T-cell (primary cell): ENCODE data around the gene PARL. TPM values are rescaled to one million over a fixed set of nuclear protein-coding genes. Genes with fewer than 3 reads are reported as not detected.
A peak's percentile ranks its signal among the peaks of the same experiment; 100 is the strongest.
"Not testable (repeated sequence)": the region's sequence is repeated elsewhere in the genome, so short reads cannot be mapped to it uniquely, and the experiment has no call there.

Source experiments
- ATAC-seq, 4 experiments: fragments of 200-7000 bp in 3 of 4; fragments of 150-1000 bp in 1 of 4; cut with Tn5 transposase; replicated peaks in 1 of 4; 1 replicate in 3 of 4; 2 replicates in 1 of 4; pipeline ENCODE4 v1.10.0; 2021; ENCODE audit warnings: moderate library complexity in 3 of 4, mild to moderate bottlenecking in 2 of 4, moderate number of reproducible peaks in 1 of 4
- CTCF ChIA-PET, 2 donors: fragments of 300-600 bp; sonication (Branson Sonifier 250); formaldehyde crosslinking; loops; one replicate each; lab custom pipeline; 2022; ENCODE audit warnings: antibody characterized with exemption in 2 of 2; lab: Charles Lee
- POLR2A ChIA-PET, 2 donors: fragments of 300-600 bp; sonication (Branson Sonifier 250); formaldehyde crosslinking; loops; one replicate each; lab custom pipeline; 2022; ENCODE audit warnings: antibody characterized with exemption in 2 of 2; lab: Charles Lee
- DNase-seq, 35 experiments: peaks; one replicate each; pipeline versions ENCODE4 v3.0.0 to v3.0.0-alpha.2; 2013 to 2023
- H3K27ac ChIP-seq: one replicate; pipeline ENCODE4 v1.5.1; 2013; ENCODE audit warnings: low read length
- H3K27me3 ChIP-seq, 2 experiments: replicated peaks in 1 of 2; 1 replicate in 1 of 2; 2 replicates in 1 of 2; pipeline versions ENCODE4 v1.6.1 to v1.7.0; 2013; ENCODE audit warnings: low read length in 1 of 2, mixed read lengths in 1 of 2; ENCODE audit not compliant: control insufficient read depth in 2 of 2, insufficient read depth in 2 of 2; ENCODE audit errors: extremely low read depth in 1 of 2
- H3K36me3 ChIP-seq, 2 donors: 1 replicate in 1 of 2; 2 replicates in 1 of 2; pipeline versions ENCODE4 v1.6.1 to v1.7.0; 2013; ENCODE audit warnings: low read length in 1 of 2; ENCODE audit not compliant: control insufficient read depth in 2 of 2, insufficient read depth in 1 of 2; ENCODE audit errors: extremely low read depth in 1 of 2
- H3K4me1 ChIP-seq, 2 experiments: 1 replicate in 1 of 2; 2 replicates in 1 of 2; pipeline versions ENCODE4 v1.6.1 to v1.7.0; 2013; ENCODE audit warnings: low read length in 2 of 2, mixed read lengths in 1 of 2; ENCODE audit not compliant: insufficient read depth in 2 of 2, control insufficient read depth in 1 of 2; ENCODE audit errors: extremely low read depth in 1 of 2
- H3K4me3 ChIP-seq, 2 donors: 1 replicate in 1 of 2; 2 replicates in 1 of 2; pipeline versions ENCODE4 v1.5.1 to v1.7.0; 2013; ENCODE audit warnings: mild to moderate bottlenecking in 2 of 2, low read length in 1 of 2, moderate library complexity in 1 of 2; ENCODE audit not compliant: control insufficient read depth in 1 of 2; ENCODE audit errors: extremely low read depth in 1 of 2
- H3K9me3 ChIP-seq: 2 replicates; pipeline ENCODE4 v1.7.0; 2013
- H3K27ac Mint-ChIP-seq, 2 donors: one replicate each; pipeline ENCODE4 v1.8.0; 2020 to 2021; ENCODE audit warnings: mild to moderate bottlenecking in 2 of 2, mixed read lengths in 2 of 2
- H3K27me3 Mint-ChIP-seq, 2 donors: one replicate each; pipeline ENCODE4 v1.8.0; 2021 to 2022; ENCODE audit warnings: mixed read lengths in 2 of 2
- H3K36me3 Mint-ChIP-seq: one replicate; pipeline ENCODE4 v1.8.0; 2021; ENCODE audit warnings: mixed read lengths
- H3K4me1 Mint-ChIP-seq, 3 donors: one replicate each; pipeline ENCODE4 v1.8.0; 2020 to 2022; ENCODE audit warnings: mixed read lengths in 3 of 3, mild to moderate bottlenecking in 1 of 3
- H3K4me3 Mint-ChIP-seq, 3 donors: one replicate each; pipeline ENCODE4 v1.8.0; 2020 to 2022; ENCODE audit warnings: mild to moderate bottlenecking in 3 of 3, mixed read lengths in 3 of 3, moderate library complexity in 3 of 3
- H3K9me3 Mint-ChIP-seq, 3 donors: one replicate each; pipeline ENCODE4 v1.8.0; 2020 to 2022; ENCODE audit warnings: mixed read lengths in 3 of 3
- WGBS: methylation state at CpG from one replicate; pipeline ENCODE4 v1.1.5; 2013; ENCODE audit warnings: missing lambda C conversion rate; ENCODE audit not compliant: insufficient coverage; 5-methylcytosine and 5-hydroxymethylcytosine counted together
- total RNA-seq, 35 experiments: library from RNA in 6 of 35; stranded (reverse) in 6 of 35; fragments of 120-200 nt in 1 of 35; gene quantifications; one replicate each; pipeline versions ENCODE4 v1.2.1 to v1.2.4 and lab custom pipeline; 2013 to 2026

The PARL gene
- total RNA-seq, 5 donors from 2014 or later (not counting 1 experiment from before 2014, with no cell fraction given), result 38.8 to 46.2 (median 41.3) TPM

DNA sequence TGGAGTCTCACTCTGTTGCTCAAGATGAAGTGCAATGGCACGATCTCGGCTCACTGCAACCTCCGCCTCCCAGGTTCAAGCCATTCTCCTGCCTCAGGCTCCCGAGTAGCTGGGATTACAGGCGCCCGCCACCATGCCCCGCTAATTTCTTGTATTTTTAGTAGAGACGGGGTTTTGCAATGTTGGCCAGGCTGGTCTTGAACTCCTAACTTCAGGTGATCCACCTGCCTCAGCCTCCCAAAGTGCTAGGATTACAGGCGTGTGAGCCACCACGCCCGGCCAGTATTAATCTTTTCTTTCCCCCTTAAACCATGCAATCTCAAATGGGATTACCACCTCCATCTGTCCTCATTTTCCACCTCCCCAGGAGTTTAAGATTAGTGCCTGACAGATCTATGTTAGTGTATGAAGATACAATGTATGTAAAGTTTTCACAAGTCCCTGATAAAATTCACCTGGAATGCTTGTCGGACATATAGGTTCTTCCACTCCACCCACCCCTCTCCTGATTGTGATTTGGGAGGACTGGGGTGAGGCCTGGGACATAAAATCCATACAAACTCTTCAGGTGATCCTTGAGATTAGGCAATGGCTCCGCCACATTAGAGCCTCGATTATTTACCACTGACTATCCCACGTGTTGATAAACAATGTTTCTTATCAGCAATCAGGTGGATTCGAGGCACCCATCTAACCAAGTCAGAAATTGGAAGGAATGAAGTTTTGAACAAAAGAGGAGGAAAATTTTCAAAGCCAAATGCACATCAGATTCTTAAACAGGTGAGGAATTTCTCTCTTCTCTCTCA is 1.2 kb downstream of the PARL start:
- ChIA-PET CTCF (interaction anchor here (1.0 to 2.3 kb wide), 5 partner anchors 9 to 14 kb away, joined by 4 to 9 read pairs (median 6); no protein-coding TSS in a partner anchor), POLR2A (interaction anchor here in 1 of 2 donors (0.7 kb wide), 1 partner anchor 909 kb away, joined by 3 read pairs; no protein-coding TSS in a partner anchor)
- 49% methylated on average over 3 of the region's 16 CpGs for WGBS
- H3K4me3 Mint-ChIP-seq, result peak overlapping the region; percentile 90 to 94 (median 92)
- ATAC-seq, result no peak
- Histone ChIP-seq H3K4me3 (peak overlapping the region; percentile 67 to 92), H3K27ac (no peak overlapping the region), H3K4me1 (peaks cover 14 to 23% of the 10 kb centered on the region in 2 experiments), H3K9me3 (no peaks in the 10 kb centered on the region), H3K36me3 (peaks cover 0 to 8% of the 10 kb centered on the region in 2 donors), H3K27me3 (no peaks in the 10 kb centered on the region)
- H3K4me1 Mint-ChIP-seq, result peaks cover 44 to 54% (median 54%) of the 10 kb centered on the region in 3 donors
- no peak for DNase-seq
- peaks cover 5% of the 10 kb centered on the region for H3K36me3 Mint-ChIP-seq
- H3K27ac Mint-ChIP-seq, result peak overlapping the region; percentile 4 to 93
- H3K9me3 Mint-ChIP-seq, result no peaks in the 10 kb centered on the region
- H3K27me3 Mint-ChIP-seq, result peaks cover 0 to 4% of the 10 kb centered on the region in 2 donors

DNA sequence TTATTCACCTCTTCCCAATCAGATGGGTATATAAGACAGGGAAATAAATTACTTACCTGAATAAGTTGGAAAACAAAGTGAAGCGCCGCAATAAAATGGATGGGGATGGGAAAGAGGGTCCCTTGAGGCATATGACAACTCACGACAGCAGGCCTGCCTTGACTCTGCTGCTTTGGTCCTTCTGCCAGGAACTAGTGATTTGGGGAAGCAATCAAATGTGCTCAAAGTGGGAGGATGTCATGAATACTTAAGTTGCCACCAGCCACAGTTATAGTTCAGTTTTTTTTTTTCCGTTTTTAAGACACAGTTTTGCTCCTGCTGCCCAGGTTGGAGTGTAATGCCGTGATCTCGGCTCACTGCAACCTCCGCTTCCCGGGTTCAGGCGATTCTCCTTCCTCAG is 4.6 kb downstream of the PARL start:
- no peaks in the 10 kb centered on the region for H3K27me3 Mint-ChIP-seq
- Histone ChIP-seq H3K9me3 (no peaks in the 10 kb centered on the region), H3K27ac (no peak overlapping the region), H3K4me1 (peaks cover 14 to 18% of the 10 kb centered on the region in 2 experiments), H3K36me3 (peaks cover 0 to 19% of the 10 kb centered on the region in 2 donors), H3K4me3 (no peak overlapping the region), H3K27me3 (no peaks in the 10 kb centered on the region)
- no peak overlapping the region for H3K27ac Mint-ChIP-seq
- DNase-seq (no peak), ATAC-seq (no peak)
- H3K4me1 Mint-ChIP-seq, result peaks cover 59 to 70% (median 64%) of the 10 kb centered on the region in 3 donors
- no peaks in the 10 kb centered on the region for H3K9me3 Mint-ChIP-seq
- peaks cover 18% of the 10 kb centered on the region for H3K36me3 Mint-ChIP-seq
- 100% methylated on average over 3 of the region's 9 CpGs for WGBS
- POLR2A ChIA-PET, result no interaction called here
- CTCF ChIA-PET, result no interaction called here
- H3K4me3 Mint-ChIP-seq, result no peak overlapping the region

DNA sequence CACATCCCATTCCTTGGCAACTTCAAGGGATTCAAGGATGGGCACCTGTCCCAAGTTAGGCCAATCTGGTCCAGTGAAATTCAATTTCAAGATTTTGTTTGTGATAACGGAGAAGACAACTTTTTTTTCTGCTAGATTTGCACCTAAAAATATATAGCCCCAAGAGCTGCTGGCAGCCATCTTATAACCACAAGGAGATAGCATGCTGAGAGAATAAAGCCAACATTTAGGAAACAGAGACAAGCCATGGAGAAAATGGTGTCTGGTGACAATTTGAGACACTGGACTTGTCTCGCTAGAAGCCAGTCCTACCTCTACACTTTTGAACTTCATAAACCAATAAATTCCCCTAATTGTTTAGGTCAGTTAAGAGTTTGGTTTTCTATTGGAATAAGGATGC is 5.4 kb downstream of the PARL start:
- peaks cover 0 to 19% of the 10 kb centered on the region in 2 donors for H3K36me3 ChIP-seq
- Mint-ChIP-seq H3K4me1 (peaks cover 60 to 69% (median 61%) of the 10 kb centered on the region in 3 donors), H3K9me3 (no peaks in the 10 kb centered on the region), H3K36me3 (peaks cover 18% of the 10 kb centered on the region), H3K4me3 (no peak overlapping the region), H3K27ac (no peak overlapping the region), H3K27me3 (no peaks in the 10 kb centered on the region)
- WGBS, result no CpG with 5 or more reads among the region's 2 CpGs
- no peak overlapping the region for H3K4me3 ChIP-seq
- no peaks in the 10 kb centered on the region for H3K27me3 ChIP-seq
- peaks cover 13 to 14% of the 10 kb centered on the region in 2 experiments for H3K4me1 ChIP-seq
- ChIA-PET POLR2A (interaction anchor here in 1 of 2 donors (0.7 kb wide), 1 partner anchor 17 kb away, joined by 9 read pairs; no protein-coding TSS in a partner anchor), CTCF (interaction anchor here in 1 of 2 donors (0.6 kb wide), 1 partner anchor 17 kb away, joined by 3 read pairs; no protein-coding TSS in a partner anchor)
- H3K27ac ChIP-seq, result no peak overlapping the region
- ATAC-seq (no peak), DNase-seq (no peak)
- no peaks in the 10 kb centered on the region for H3K9me3 ChIP-seq

DNA sequence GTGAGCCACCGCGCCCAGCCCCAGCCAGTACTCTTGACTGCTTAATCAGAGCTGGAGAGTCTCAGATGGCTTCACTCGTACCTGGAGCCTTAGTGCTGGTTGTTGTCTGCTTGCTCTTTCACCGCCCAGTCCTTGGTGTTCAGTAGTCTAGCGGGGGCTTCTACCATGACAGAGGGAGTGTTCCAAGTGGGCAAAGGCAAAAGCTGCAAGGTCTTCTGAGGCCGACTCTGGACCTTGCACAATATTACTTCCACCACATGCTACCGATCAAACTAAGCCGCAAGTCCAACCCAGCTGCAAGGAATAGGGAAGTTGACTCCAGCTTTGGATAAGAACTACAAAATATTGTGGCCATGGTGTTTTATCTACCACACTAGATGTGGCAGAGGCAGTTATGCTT is 6.6 kb downstream of the PARL start:
- H3K27ac ChIP-seq, result no peak overlapping the region

DNA sequence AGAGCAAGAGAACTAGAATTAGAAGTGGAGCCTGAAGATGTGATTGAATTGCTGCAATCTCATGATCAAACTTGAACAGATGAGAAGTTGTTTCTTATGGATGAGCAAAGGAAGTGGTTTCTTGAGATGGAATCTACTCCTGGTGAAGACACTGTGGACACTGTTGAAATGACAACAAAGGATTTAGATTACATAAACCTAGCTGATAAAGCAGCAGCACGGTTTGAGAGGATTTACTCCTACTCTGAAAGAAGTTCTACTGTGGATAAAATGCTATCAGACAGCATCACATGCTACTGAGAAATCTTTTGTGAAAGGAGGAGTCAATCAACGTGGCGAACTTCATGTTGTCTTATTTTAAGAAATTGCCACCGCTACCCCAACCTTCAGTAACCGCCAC is 7.5 kb downstream of the PARL start:
- WGBS, result no CpG with 5 or more reads among the region's 5 CpGs
- not testable (repeated sequence) for H3K27me3 Mint-ChIP-seq

More for the DNA sequence above, 6.6 kb downstream of the PARL start:
- ChIA-PET POLR2A (interaction anchor here in 1 of 2 donors (0.5 to 0.6 kb wide), 2 partner anchors 322 to 1059 kb away, joined by 3 to 9 read pairs; partner anchors contain the start of gene KLHL6), CTCF (no interaction called here)
- 100% methylated on average over 2 of the region's 8 CpGs for WGBS
- no peak overlapping the region for H3K4me3 Mint-ChIP-seq
- peak in 1 of 35 experiments; percentile 12 for DNase-seq
- peaks cover 21% of the 10 kb centered on the region for H3K36me3 Mint-ChIP-seq
- no peaks in the 10 kb centered on the region for H3K27me3 ChIP-seq
- no peak overlapping the region for H3K4me3 ChIP-seq
- no peaks in the 10 kb centered on the region for H3K9me3 ChIP-seq
- H3K27me3 Mint-ChIP-seq, result no peaks in the 10 kb centered on the region
- peaks cover 0 to 23% of the 10 kb centered on the region in 2 donors for H3K36me3 ChIP-seq
- H3K4me1 ChIP-seq, result peaks cover 3% of the 10 kb centered on the region in 2 experiments
- H3K4me1 Mint-ChIP-seq, result peaks cover 57 to 65% (median 59%) of the 10 kb centered on the region in 3 donors
- no peak overlapping the region for H3K27ac Mint-ChIP-seq
- no peak for ATAC-seq
- H3K9me3 Mint-ChIP-seq, result no peaks in the 10 kb centered on the region

DNA sequence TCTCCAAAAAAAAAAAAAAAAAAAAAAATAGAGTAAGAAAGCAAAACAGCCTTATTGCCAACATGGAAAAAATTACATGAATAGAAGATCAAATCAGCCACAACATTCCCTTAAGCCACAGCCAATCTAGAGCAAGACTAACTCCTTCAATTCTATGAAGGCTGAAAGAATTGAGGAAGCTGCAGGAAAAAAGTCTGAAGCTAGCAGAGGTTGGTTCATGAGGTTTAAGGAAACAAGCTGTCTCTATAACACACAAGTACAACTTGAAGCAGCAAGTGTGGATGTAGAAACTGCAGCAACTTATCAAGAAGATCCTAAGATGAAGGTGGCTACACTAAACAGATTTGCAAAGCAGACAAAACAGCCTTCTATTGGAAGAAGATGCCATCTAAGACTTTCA is 9.3 kb downstream of the PARL start:
- H3K4me3 Mint-ChIP-seq, result no peak overlapping the region

More for the DNA sequence above, 7.5 kb downstream of the PARL start:
- H3K4me1 Mint-ChIP-seq, result peaks cover 56 to 63% (median 60%) of the 10 kb centered on the region in 3 donors
- H3K4me3 Mint-ChIP-seq, H3K9me3 Mint-ChIP-seq, CTCF ChIA-PET, H3K27ac ChIP-seq, H3K4me1 ChIP-seq, ATAC-seq, H3K9me3 ChIP-seq, DNase-seq, H3K27me3 ChIP-seq, H3K4me3 ChIP-seq: not testable (repeated sequence)
- POLR2A ChIA-PET, result interaction anchor here in 1 of 2 donors (0.6 kb wide), 1 partner anchor 534 kb away, joined by 3 read pairs; no protein-coding TSS in a partner anchor
- peaks cover 0 to 23% of the 10 kb centered on the region in 2 donors for H3K36me3 ChIP-seq
- peaks cover 21% of the 10 kb centered on the region for H3K36me3 Mint-ChIP-seq
- H3K27ac Mint-ChIP-seq, result peak overlapping the region in 1 of 2 donors; percentile 37

More for the DNA sequence above, 9.3 kb downstream of the PARL start:
- Mint-ChIP-seq H3K9me3 (no peaks in the 10 kb centered on the region), H3K27ac (no peak overlapping the region), H3K4me1 (peaks cover 62 to 69% (median 68%) of the 10 kb centered on the region in 3 donors), H3K36me3 (peaks cover 24% of the 10 kb centered on the region), H3K27me3 (no peaks in the 10 kb centered on the region)
- H3K4me3 ChIP-seq, result no peak overlapping the region
- no peak overlapping the region for H3K27ac ChIP-seq
- POLR2A ChIA-PET, result no interaction called here
- peaks cover 0 to 12% of the 10 kb centered on the region in 2 experiments for H3K4me1 ChIP-seq
- CTCF ChIA-PET, result interaction anchor here in 1 of 2 donors (0.8 kb wide), 1 partner anchor 24 kb away, joined by 3 read pairs; no protein-coding TSS in a partner anchor
- peaks cover 0 to 23% of the 10 kb centered on the region in 2 donors for H3K36me3 ChIP-seq
- no peaks in the 10 kb centered on the region for H3K9me3 ChIP-seq
- no peaks in the 10 kb centered on the region for H3K27me3 ChIP-seq
- DNase-seq (no peak), ATAC-seq (no peak)
